Endothelial cell (in vitro differentiated cells): ENCODE results near the gene LRRC27. TPM values are rescaled to one million over a fixed set of nuclear protein-coding genes. Genes with fewer than 3 reads are reported as not detected.

Experiments used
- DNase-seq: peaks from one replicate; pipeline ENCODE4 v3.0.0; 2021; ENCODE audit warnings: low spot score
- H3K27ac Mint-ChIP-seq: one replicate; pipeline ENCODE4 v1.8.0; 2021; ENCODE audit warnings: mixed read lengths, inconsistent platforms; ENCODE audit not compliant: unreplicated experiment
- H3K27me3 Mint-ChIP-seq: one replicate; pipeline ENCODE4 v1.8.0; 2021; ENCODE audit warnings: mild to moderate bottlenecking, moderate library complexity, mixed read lengths, inconsistent platforms; ENCODE audit not compliant: unreplicated experiment
- H3K36me3 Mint-ChIP-seq: one replicate; pipeline ENCODE4 v1.8.0; 2021; ENCODE audit warnings: mild to moderate bottlenecking, low read depth, mixed read lengths, inconsistent platforms; ENCODE audit not compliant: unreplicated experiment
- H3K4me1 Mint-ChIP-seq: one replicate; pipeline ENCODE4 v1.8.0; 2021; ENCODE audit warnings: mild to moderate bottlenecking, mixed read lengths, inconsistent platforms; ENCODE audit not compliant: unreplicated experiment
- H3K4me3 Mint-ChIP-seq: one replicate; pipeline ENCODE4 v1.8.0; 2021; ENCODE audit warnings: mild to moderate bottlenecking, mixed read lengths, inconsistent platforms; ENCODE audit not compliant: unreplicated experiment
- H3K9me3 Mint-ChIP-seq: one replicate; pipeline ENCODE4 v1.8.0; 2021; ENCODE audit warnings: mixed read lengths, inconsistent platforms; ENCODE audit not compliant: unreplicated experiment
- total RNA-seq: library from RNA; stranded (reverse); fragmentation: NEBNext Ultra II Directional; extraction: Animal tissue kit (Norgen Biotek cat#: 25700); gene quantifications from one replicate; pipeline ENCODE4 v1.2.1, GENCODE V29; 2021; ENCODE audit not compliant: unreplicated experiment
- TF ChIP-seq, protein P1 (sequence below): fragments of 200-600 bp; sonication (generic); IDR thresholded peaks from one replicate; pipeline ENCODE4 v1.5.0; 2021; ENCODE audit warnings: antibody characterized with exemption; ENCODE audit not compliant: unreplicated experiment

LRRC27 gene
- total RNA-seq, 1 donor from 2014 or later = 11.1 TPM

DNA sequence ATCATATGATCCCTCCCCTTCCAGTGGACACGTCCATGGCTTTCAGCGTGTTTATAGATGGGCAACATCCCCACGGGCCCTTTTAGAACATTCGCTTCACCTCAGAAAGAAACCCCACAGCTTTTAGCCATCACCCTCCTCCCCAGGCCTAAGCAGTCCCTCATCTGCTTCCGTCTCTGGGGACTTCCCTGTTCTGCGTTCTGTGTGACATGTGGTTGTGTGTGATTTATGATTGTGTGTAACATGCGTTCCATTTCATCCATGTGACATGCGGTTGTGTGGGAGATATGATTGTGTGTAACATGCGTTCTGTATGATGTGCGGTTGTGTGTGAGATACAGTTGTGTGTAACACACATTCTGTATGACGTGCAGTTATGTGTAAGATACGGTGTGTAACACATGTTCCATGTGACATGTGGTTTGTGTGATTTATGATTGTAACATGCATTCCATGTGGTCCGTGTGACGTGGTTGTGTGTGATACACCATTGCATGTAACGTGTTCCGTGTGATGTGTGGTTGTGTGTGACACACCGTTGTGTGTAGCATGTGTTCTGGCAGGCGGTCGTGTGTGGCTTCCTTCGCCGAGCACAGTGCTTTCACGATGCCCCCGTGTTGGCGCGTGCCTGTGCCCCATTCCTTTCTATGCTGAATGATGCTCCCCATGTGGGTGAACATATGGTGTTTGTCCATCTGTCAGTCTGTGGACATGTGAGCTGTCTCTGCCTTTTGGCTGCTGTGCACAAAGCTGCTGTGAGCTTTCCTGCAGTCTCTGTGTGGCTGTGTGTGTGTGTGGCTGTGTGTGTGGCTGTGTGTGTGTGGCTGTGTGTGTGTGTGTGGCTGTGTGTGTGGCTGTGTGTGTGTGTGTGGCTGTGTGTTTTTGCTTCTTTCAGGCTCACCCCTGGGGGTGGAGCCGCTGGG, 91.2 kb downstream of the LRRC27 start:
- Mint-ChIP-seq H3K36me3 (no peaks in the 10 kb centered on the region), H3K27ac (no peak overlapping the region)
- TF ChIP-seq, protein P1, sequence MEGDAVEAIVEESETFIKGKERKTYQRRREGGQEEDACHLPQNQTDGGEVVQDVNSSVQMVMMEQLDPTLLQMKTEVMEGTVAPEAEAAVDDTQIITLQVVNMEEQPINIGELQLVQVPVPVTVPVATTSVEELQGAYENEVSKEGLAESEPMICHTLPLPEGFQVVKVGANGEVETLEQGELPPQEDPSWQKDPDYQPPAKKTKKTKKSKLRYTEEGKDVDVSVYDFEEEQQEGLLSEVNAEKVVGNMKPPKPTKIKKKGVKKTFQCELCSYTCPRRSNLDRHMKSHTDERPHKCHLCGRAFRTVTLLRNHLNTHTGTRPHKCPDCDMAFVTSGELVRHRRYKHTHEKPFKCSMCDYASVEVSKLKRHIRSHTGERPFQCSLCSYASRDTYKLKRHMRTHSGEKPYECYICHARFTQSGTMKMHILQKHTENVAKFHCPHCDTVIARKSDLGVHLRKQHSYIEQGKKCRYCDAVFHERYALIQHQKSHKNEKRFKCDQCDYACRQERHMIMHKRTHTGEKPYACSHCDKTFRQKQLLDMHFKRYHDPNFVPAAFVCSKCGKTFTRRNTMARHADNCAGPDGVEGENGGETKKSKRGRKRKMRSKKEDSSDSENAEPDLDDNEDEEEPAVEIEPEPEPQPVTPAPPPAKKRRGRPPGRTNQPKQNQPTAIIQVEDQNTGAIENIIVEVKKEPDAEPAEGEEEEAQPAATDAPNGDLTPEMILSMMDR = no peak

DNA sequence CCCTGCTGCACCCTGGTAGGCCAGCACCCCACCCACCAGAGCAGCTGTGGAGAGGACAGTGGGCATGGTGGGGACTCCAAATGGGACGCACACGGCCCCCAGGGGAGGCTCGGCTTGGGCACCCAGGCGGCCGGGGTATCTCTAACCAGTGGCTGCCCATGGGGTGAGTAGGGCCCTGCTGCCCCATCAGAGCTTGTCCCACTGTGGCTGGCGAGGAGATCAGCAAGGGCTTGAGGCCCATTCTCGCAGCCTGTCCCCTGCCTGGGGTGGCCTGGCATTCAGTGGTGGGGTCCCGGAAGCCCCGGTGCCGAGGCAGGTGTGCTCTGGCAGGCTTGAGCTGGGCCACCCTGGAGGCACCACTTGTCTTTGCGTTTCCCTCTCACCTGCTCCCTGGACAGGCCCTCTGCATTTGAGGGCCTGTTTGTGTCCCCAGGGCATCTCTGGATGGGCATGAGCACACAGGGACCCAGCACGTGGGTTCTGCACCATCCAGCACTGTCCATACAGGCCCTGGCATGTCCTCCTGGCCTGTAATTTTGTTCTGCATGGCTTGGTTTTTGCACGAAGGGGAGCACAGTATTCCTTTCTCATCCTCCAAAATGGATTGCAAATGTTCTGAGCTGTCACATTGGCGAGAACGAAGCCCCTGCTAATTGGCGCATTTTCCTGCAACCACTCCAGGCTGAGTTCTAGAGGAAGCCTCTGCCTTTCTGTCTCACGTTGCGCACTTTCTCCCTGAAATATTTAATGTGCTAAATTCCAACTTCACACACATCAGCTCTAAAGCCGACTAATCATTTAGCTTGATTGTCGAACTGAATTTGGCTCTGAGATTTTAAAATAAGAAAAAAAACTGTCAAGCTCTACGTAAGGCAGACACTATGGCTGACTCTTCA, 92.2 kb downstream of the LRRC27 start:
- Mint-ChIP-seq H3K27me3 (peaks cover 9% of the 10 kb centered on the region), H3K4me1 (no peaks in the 10 kb centered on the region), H3K9me3 (no peaks in the 10 kb centered on the region), H3K27ac (no peak overlapping the region), H3K36me3 (no peaks in the 10 kb centered on the region), H3K4me3 (no peak overlapping the region)
- TF ChIP-seq, protein P1 = no peak
- DNase-seq = no peak

More for the DNA sequence above, 91.2 kb downstream of the LRRC27 start:
- Mint-ChIP-seq H3K4me3 (no peak overlapping the region), H3K27me3 (peaks cover 9% of the 10 kb centered on the region), H3K9me3 (no peaks in the 10 kb centered on the region), H3K4me1 (peaks cover 2% of the 10 kb centered on the region)
- no peak for DNase-seq

DNA sequence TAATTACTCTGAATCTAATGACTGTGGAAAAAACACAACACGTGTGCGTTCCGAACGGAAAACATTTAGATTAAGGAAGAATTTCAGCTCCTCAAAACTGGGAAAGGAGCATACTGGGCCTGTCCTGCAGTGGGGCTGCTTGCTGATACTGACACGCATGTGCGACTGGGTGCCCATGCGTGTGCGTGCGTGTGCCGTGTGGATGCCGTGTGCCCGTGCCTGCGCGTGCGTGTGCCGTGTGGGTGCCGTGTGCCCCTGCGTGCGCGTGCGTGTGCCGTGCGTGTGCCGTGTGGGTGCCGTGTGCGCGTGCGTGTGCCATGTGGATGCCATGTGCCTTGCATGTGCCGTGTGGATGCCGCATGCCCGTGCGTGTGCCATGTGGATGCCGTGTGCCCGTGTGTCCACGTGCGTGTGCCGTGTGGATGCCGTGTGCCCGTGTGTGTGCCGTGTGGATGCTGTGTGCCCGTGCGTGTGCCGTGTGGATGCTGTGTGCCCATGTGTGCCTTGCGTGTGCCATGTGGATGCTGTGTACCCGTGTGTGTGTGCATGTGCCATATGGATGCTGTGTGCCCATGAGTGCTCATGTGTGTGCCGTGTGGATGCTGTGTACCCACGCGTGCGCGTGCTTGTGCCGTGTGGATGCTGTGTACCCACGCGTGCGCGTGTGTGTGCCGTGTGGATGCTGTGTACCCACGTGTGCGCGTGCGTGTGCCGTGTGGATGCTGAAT, 93.2 kb downstream of the LRRC27 start:
- no peak overlapping the region for H3K4me3 Mint-ChIP-seq
- TF ChIP-seq, protein P1 = no peak
- H3K9me3 Mint-ChIP-seq = no peaks in the 10 kb centered on the region
- DNase-seq = no peak
- H3K27ac Mint-ChIP-seq = no peak overlapping the region
- H3K36me3 Mint-ChIP-seq = peaks cover 1% of the 10 kb centered on the region
- no peaks in the 10 kb centered on the region for H3K4me1 Mint-ChIP-seq
- H3K27me3 Mint-ChIP-seq = peaks cover 10% of the 10 kb centered on the region

DNA sequence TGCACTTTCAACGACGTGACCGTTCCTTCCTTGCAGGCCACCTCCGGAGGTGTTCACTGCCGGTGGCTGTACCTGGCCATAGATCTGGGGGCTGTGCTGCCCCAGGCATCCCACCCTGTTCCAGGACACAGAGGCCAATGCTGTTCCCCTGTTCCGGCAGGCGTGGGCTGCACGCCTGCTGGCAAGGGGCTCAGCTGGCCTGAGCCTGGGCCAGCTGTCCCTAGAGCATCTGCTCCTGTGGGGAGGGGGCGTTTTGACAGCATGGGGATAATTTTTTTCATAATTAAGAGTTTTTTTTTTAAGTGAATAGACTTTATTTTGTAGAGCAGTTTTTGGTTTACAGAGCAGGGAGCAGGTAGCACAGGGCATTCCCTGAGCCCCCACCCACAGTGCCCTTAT, 93.8 kb downstream of the LRRC27 start:
- no peak overlapping the region for H3K4me3 Mint-ChIP-seq
- H3K4me1 Mint-ChIP-seq = no peaks in the 10 kb centered on the region
- TF ChIP-seq, protein P1 = no peak
- peaks cover 5% of the 10 kb centered on the region for H3K36me3 Mint-ChIP-seq
- DNase-seq = no peak
- H3K27ac Mint-ChIP-seq = no peak overlapping the region
- no peaks in the 10 kb centered on the region for H3K9me3 Mint-ChIP-seq
- peaks cover 10% of the 10 kb centered on the region for H3K27me3 Mint-ChIP-seq
